Keratinocyte (primary cell): ENCODE results near the gene PXDN. TPM values are rescaled to one million over a fixed set of nuclear protein-coding genes. Genes with fewer than 3 reads are reported as not detected.

Experiments
- DNase-seq: peaks from one replicate; pipeline ENCODE4 v3.0.0-alpha.2; 2011; ENCODE audit warnings: low read depth, missing footprints, low spot score
- FAIRE-seq: peaks from 2 replicates; lab custom pipeline; 2011; peaks lifted over from hg19 to GRCh38; lab: Jason Lieb, UNC
- H2AFZ ChIP-seq: 2 replicates; pipeline ENCODE4 v1.6.0; 2012; ENCODE audit warnings: low read length, control low read depth, inconsistent platforms; ENCODE audit not compliant: control insufficient read depth
- H3K27ac ChIP-seq: 2 replicates; pipeline ENCODE4 v1.5.1; 2011; ENCODE audit warnings: low read length; ENCODE audit not compliant: control insufficient read depth, insufficient read depth
- H3K27me3 ChIP-seq: 3 replicates; pipeline ENCODE4 v1.6.0; 2011; ENCODE audit warnings: low read length; ENCODE audit not compliant: control insufficient read depth, insufficient read depth; ENCODE audit errors: extremely low read depth
- H3K36me3 ChIP-seq, 2 experiments: 2 replicates in 1 of 2; 3 replicates in 1 of 2; pipeline ENCODE4 v1.5.1; 2011; ENCODE audit warnings: low read length in 2 of 2, mild to moderate bottlenecking in 1 of 2; ENCODE audit not compliant: control insufficient read depth in 2 of 2, insufficient read depth in 2 of 2; ENCODE audit errors: extremely low read depth in 1 of 2
- H3K4me1 ChIP-seq: 3 replicates; pipeline ENCODE4 v1.5.1; 2011; ENCODE audit warnings: low read length; ENCODE audit not compliant: control insufficient read depth, insufficient read depth; ENCODE audit errors: extremely low read depth
- H3K4me2 ChIP-seq: 3 replicates; pipeline ENCODE4 v1.6.0; 2011; ENCODE audit warnings: low read depth, low read length; ENCODE audit not compliant: control insufficient read depth, insufficient read depth; ENCODE audit errors: extremely low read depth
- H3K4me3 ChIP-seq, 3 experiments: fragments of 200-600 bp in 1 of 3; sonication (generic) in 1 of 3; 2 replicates in 2 of 3; 3 replicates in 1 of 3; pipeline ENCODE4 v1.5.1; 2011 to 2016; ENCODE audit warnings: low read length in 3 of 3, mild to moderate bottlenecking in 3 of 3, control low read depth in 2 of 3, inconsistent platforms in 1 of 3, low read depth in 1 of 3, mixed read lengths in 1 of 3, mixed run types in 1 of 3, moderate library complexity in 1 of 3; ENCODE audit not compliant: control insufficient read depth in 2 of 3, insufficient read depth in 2 of 3; ENCODE audit errors: extremely low read depth in 1 of 3
- H3K79me2 ChIP-seq: 2 replicates; pipeline ENCODE4 v1.6.0; 2012; ENCODE audit warnings: low read length; ENCODE audit not compliant: control insufficient read depth, insufficient read depth
- H3K9ac ChIP-seq: 3 replicates; pipeline ENCODE4 v1.6.0; 2011; ENCODE audit warnings: low read length; ENCODE audit not compliant: control insufficient read depth, insufficient read depth; ENCODE audit errors: extremely low read depth
- H3K9me1 ChIP-seq: 3 replicates; pipeline ENCODE4 v1.6.0; 2011; ENCODE audit warnings: low read length; ENCODE audit not compliant: control insufficient read depth, insufficient read depth; ENCODE audit errors: extremely low read depth
- H3K9me3 ChIP-seq: 2 replicates; pipeline ENCODE4 v1.5.1; 2012; ENCODE audit warnings: low read depth, low read length; ENCODE audit not compliant: control insufficient read depth
- H4K20me1 ChIP-seq: 3 replicates; pipeline ENCODE4 v1.6.0; 2011; ENCODE audit warnings: low read length; ENCODE audit not compliant: control insufficient read depth, insufficient read depth; ENCODE audit errors: extremely low read depth
- CTCF ChIP-seq, 3 experiments: IDR thresholded peaks in 1 of 3; conservative IDR thresholded peaks in 1 of 3; optimal IDR thresholded peaks in 1 of 3; 2 replicates in 2 of 3; 3 replicates in 1 of 3; pipeline versions ENCODE3 to v1.5.1; 2011; ENCODE audit warnings: low read length in 3 of 3, mild to moderate bottlenecking in 3 of 3, moderate library complexity in 2 of 3, control low read depth in 1 of 3, inconsistent platforms in 1 of 3; ENCODE audit not compliant: insufficient read depth in 2 of 3; ENCODE audit errors: extremely low read depth in 1 of 3
- EZH2 ChIP-seq: IDR thresholded peaks from one replicate; pipeline ENCODE4 v1.6.1; 2012; ENCODE audit warnings: inconsistent platforms, mild to moderate bottlenecking, low read length, moderate library complexity
- dilution Hi-C: fragments of 300-500 bp; cut with MboI; formaldehyde crosslinking; loops from one replicate; pipeline ENCODE4 v1.7.0; 2020; ENCODE audit warnings: low sequenced_read_pairs; ENCODE audit not compliant: extremely low pct_ligation_motif_present
- polyA plus RNA-seq, 5 experiments: library from polyadenylated mRNA; depleted of rRNA in 3 of 5; stranded (reverse) in 3 of 5; stranded (forward) in 1 of 5; unstranded in 1 of 5; fragments of >200 nt; gene quantifications; 1 replicate in 1 of 5; 2 replicates in 3 of 5; 3 replicates in 1 of 5; pipeline versions ENCODE4 v1.2.1 to v1.2.3, GENCODE V29; 2011 to 2012; ENCODE audit warnings: missing spikeins in 2 of 5, low read depth in 1 of 5, low replicate concordance in 1 of 5

The PXDN gene
- polyA plus RNA-seq, 1 donor (not counting 4 experiments of a cell fraction or from before 2014, with no cell fraction given): 36.7 TPM

GRCh38 chr2:1635823-1636222 is 108.5 kb downstream of the PXDN start:
- no peak for DNase-seq
- dilution Hi-C loops: no loop called here
- H3K79me2 ChIP-seq: no peaks in the 10 kb centered on the region
- H3K36me3 ChIP-seq: peaks cover 0 to 13% of the 10 kb centered on the region in 2 experiments
- H3K4me2 ChIP-seq: no peak overlapping the region
- TF ChIP-seq CTCF (optimal IDR thresholded peaks at IDR 0.05 in 1 of 3, IDR thresholded peaks at IDR 0.05 in 1 of 3, conservative IDR thresholded peaks at IDR 0.05 in 1 of 3; ENCODE audit: extremely low read depth in 1 of 3, insufficient read depth in 2 of 3, low read length in 3 of 3) (no peak), EZH2 (no peak)
- peaks cover 30% of the 10 kb centered on the region for H3K4me1 ChIP-seq
- no peak overlapping the region for H2AFZ ChIP-seq
- no peaks in the 10 kb centered on the region for H4K20me1 ChIP-seq
- FAIRE-seq: no peak
- H3K9ac ChIP-seq: no peak overlapping the region
- no peaks in the 10 kb centered on the region for H3K9me3 ChIP-seq
- no peak overlapping the region for H3K27ac ChIP-seq
- H3K27me3 ChIP-seq: no peaks in the 10 kb centered on the region
- no peak overlapping the region for H3K4me3 ChIP-seq
- no peaks in the 10 kb centered on the region for H3K9me1 ChIP-seq

GRCh38 chr2:1634681-1635341 is 109.5 kb downstream of the PXDN start:
- H3K9ac ChIP-seq: no peak overlapping the region
- dilution Hi-C loops: no loop called here
- H3K4me2 ChIP-seq: no peak overlapping the region
- H3K9me1 ChIP-seq: no peaks in the 10 kb centered on the region
- FAIRE-seq (no peak), DNase-seq (no peak)
- TF ChIP-seq CTCF (optimal IDR thresholded peaks at IDR 0.05 in 1 of 3, IDR thresholded peaks at IDR 0.05 in 1 of 3, conservative IDR thresholded peaks at IDR 0.05 in 1 of 3; ENCODE audit: extremely low read depth in 1 of 3, insufficient read depth in 2 of 3, low read length in 3 of 3) (no peak), EZH2 (no peak)
- no peaks in the 10 kb centered on the region for H4K20me1 ChIP-seq
- peaks cover 30% of the 10 kb centered on the region for H3K4me1 ChIP-seq
- H3K4me3 ChIP-seq: no peak overlapping the region
- peaks cover 0 to 10% of the 10 kb centered on the region in 2 experiments for H3K36me3 ChIP-seq
- no peak overlapping the region for H3K27ac ChIP-seq
- H3K79me2 ChIP-seq: no peaks in the 10 kb centered on the region
- H3K9me3 ChIP-seq: no peaks in the 10 kb centered on the region
- no peak overlapping the region for H2AFZ ChIP-seq
- no peaks in the 10 kb centered on the region for H3K27me3 ChIP-seq
